Measurements from ENCODE around the gene SMIM44.

GRCh38 chr19:3518659-3519058, 35.4 kb upstream of the SMIM44 start:
- TF ChIP-seq CTCF (IDR thresholded peaks at IDR 0.05; ENCODE audit: insufficient read depth, low read length, poor library complexity, severe bottlenecking) (no peak), EZH2phosphoT487 (conservative IDR thresholded peaks at IDR 0.05; ENCODE audit: low read length) (no peak)
